Epithelial cell of proximal tubule (primary cell): ENCODE data around the gene NAA30. TPM values are rescaled to one million over a fixed set of nuclear protein-coding genes. Genes with fewer than 3 reads are reported as not detected.

Experiments used
- DNase-seq: peaks from one replicate; pipeline ENCODE4 v3.0.0-alpha.2; 2011; ENCODE audit warnings: low read depth
- H3K4me3 ChIP-seq: 2 replicates; pipeline ENCODE4 v1.5.1; 2011; ENCODE audit warnings: low read depth, mild to moderate bottlenecking, low read length
- CTCF ChIP-seq: conservative IDR thresholded peaks from 2 replicates; pipeline ENCODE4 v1.5.1; 2012; ENCODE audit warnings: low read depth, mild to moderate bottlenecking, low read length
- total RNA-seq: library from RNA; depleted of rRNA; stranded (reverse); fragments of >200 nt; gene quantifications from 2 replicates; pipeline ENCODE4 v1.2.3, GENCODE V29; 2015

NAA30 gene
- total RNA-seq, 1 donor from 2014 or later: 14.9 TPM

- DNase-seq: no peak
- no peak for TF ChIP-seq CTCF
- no peak overlapping the region for H3K4me3 ChIP-seq
These were observed 45.5 kb downstream of the NAA30 start for GRCh38 chr14:57435923-57436322.

GRCh38 chr14:57461777-57462320, 71.5 kb downstream of the NAA30 start:
- no peak for DNase-seq

GRCh38 chr14:57462551-57462950, 72.2 kb downstream of the NAA30 start:
- DNase-seq: no peak
- TF ChIP-seq CTCF: no peak
- H3K4me3 ChIP-seq: no peak overlapping the region

More at GRCh38 chr14:57461777-57462320, 71.5 kb downstream of the NAA30 start:
- no peak overlapping the region for H3K4me3 ChIP-seq
- TF ChIP-seq CTCF: no peak

- peak; percentile 36 for DNase-seq
- H3K4me3 ChIP-seq: no peak overlapping the region
- no peak for TF ChIP-seq CTCF
These were observed 73.8 kb downstream of the NAA30 start for GRCh38 chr14:57464008-57464730.

Other genes starting within 250 kb of the NAA30 start
- 42.0 and 43.8 TPM in 2 replicates for gene EXOC5, start 121.7 kb upstream of the NAA30 start, total RNA-seq
- gene AP5M1, start 121.6 kb upstream of the NAA30 start, total RNA-seq: 18.7 and 22.3 TPM in 2 replicates
- 18.9 and 20.0 TPM in 2 replicates for gene CCDC198, start 103.3 kb downstream of the NAA30 start, total RNA-seq